ENCODE measurements around the gene TMEM150A. TPM values are rescaled to one million over a fixed set of nuclear protein-coding genes. Genes with fewer than 3 reads are reported as not detected.

The TMEM150A gene, protein sequence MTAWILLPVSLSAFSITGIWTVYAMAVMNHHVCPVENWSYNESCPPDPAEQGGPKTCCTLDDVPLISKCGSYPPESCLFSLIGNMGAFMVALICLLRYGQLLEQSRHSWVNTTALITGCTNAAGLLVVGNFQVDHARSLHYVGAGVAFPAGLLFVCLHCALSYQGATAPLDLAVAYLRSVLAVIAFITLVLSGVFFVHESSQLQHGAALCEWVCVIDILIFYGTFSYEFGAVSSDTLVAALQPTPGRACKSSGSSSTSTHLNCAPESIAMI
- total RNA-seq (10 to 100 TPM; 12.5 to 27.1 (median 18.6) TPM), polyA plus RNA-seq (10 to 100 TPM in 1 of 2 donors, 1 to 10 TPM in 1; 7.0 to 17.8 TPM)
- long read RNA-seq, donor 1, transcript TMEM150A-203 (7 exons, 1,776 nt), result minor isoform, 18 of 108 reads
- long read RNA-seq, donor 1, transcript TMEM150A-202 (8 exons, 1,518 nt), result major isoform, 38 of 108 reads
- long read RNA-seq, donor 1, transcript TMEM150A-201 (7 exons, 1,484 nt), result minor isoform, 11 of 108 reads
- long read RNA-seq, donor 1, partial matches to known transcripts, result 17 of 108 reads
- long read RNA-seq, donor 1, other reads (novel, unspliced or antisense), result 23 of 108 reads
- long read RNA-seq, donor 2, partial matches to known transcripts, result 0 of 3 reads
- long read RNA-seq, donor 2, other reads (novel, unspliced or antisense), result 0 of 3 reads
- long read RNA-seq, donor 3, transcript TMEM150A-203 (7 exons, 1,776 nt), result minor isoform, 17 of 58 reads
- long read RNA-seq, donor 3, transcript TMEM150A-202 (8 exons, 1,518 nt), result major isoform, 18 of 58 reads
- long read RNA-seq, donor 3, partial matches to known transcripts, result 5 of 58 reads
- long read RNA-seq, donor 3, other reads (novel, unspliced or antisense), result 15 of 58 reads

DNA sequence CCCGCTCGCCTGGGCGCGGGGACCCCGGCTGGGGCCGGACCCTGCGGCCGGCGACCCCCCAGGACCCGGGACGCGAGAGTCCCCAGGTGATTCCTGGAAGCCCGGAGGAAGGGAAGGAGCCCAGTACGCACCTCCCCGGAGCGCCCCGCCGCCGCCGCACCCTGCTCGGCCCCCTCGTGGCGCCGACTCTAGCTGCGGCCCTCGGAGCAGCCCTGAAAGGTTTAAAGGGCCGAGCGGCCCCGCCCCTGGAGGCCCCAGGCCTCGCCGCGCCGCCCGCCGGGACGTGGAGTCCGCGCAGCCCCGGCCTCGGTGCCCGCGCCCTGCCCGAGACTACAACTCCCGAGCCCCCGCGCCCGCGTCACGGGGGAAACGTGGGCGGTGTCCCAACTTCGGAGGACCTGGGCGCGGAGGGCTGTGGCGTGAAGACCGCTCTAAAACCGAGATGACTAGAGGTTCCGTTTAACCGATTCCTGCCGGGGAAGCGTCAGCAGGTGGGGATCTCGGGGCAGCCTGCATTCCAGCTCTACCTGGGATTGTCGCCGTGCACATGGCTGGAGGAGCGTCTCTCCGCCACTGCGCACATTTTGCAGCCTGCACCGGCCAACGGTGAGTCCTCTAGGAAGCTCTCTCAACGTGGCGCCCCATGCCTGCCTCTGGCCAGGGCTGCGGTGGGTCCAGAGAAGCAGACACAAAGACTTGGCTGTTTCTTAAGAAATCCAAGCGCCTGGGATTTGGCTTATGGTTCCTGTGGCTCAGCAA lies at the start of gene TMEM150A:
TSS of gene TMEM150A (minus strand) at position 223 of the 759 bp plus-strand sequence. CDS start 750 bp downstream, outside the sequence.
- Histone ChIP-seq H3K36me3 (no peaks in the 10 kb centered on the region), H3K27me3 (no peaks in the 10 kb centered on the region), H3K27ac (peak within 1 kb of the TSS; percentile 59 to 86), H3K9me3 (no peaks in the 10 kb centered on the region), H3K4me3 (peak within 1 kb of the TSS; percentile 79), H3K4me1 (ENCODE audit: insufficient read depth) (peaks cover 8% of the 10 kb centered on the region)
- peak; percentile 92 to 97 (median 92) for DNase-seq
- WGBS, 3 donors, result 0 to 1% (median 1%) methylated on average over 40 to 73 of the region's 73 CpGs
- TF ChIP-seq EP300 (IDR thresholded peaks at IDR 0.05), result no peak
- TF ChIP-seq, protein P1, sequence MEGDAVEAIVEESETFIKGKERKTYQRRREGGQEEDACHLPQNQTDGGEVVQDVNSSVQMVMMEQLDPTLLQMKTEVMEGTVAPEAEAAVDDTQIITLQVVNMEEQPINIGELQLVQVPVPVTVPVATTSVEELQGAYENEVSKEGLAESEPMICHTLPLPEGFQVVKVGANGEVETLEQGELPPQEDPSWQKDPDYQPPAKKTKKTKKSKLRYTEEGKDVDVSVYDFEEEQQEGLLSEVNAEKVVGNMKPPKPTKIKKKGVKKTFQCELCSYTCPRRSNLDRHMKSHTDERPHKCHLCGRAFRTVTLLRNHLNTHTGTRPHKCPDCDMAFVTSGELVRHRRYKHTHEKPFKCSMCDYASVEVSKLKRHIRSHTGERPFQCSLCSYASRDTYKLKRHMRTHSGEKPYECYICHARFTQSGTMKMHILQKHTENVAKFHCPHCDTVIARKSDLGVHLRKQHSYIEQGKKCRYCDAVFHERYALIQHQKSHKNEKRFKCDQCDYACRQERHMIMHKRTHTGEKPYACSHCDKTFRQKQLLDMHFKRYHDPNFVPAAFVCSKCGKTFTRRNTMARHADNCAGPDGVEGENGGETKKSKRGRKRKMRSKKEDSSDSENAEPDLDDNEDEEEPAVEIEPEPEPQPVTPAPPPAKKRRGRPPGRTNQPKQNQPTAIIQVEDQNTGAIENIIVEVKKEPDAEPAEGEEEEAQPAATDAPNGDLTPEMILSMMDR (IDR thresholded peaks at IDR 0.05), result peak; percentile 42 to 74 (median 69)
- TF ChIP-seq POLR2A (IDR thresholded peaks at IDR 0.05), result peak; percentile 67
- intact Hi-C loops (cut with DNase I), result no loop called here

- DNase-seq, result no peak
- 96 to 98% (median 97%) methylated on average over 2 of the region's 2 CpGs for WGBS, 3 donors
- intact Hi-C loops (cut with DNase I), result no loop called here
- Histone ChIP-seq H3K9me3 (no peaks in the 10 kb centered on the region), H3K27me3 (no peaks in the 10 kb centered on the region), H3K4me3 (no peak overlapping the region), H3K27ac (no peak overlapping the region), H3K36me3 (no peaks in the 10 kb centered on the region), H3K4me1 (ENCODE audit: insufficient read depth) (peaks cover 2% of the 10 kb centered on the region)
- TF ChIP-seq, protein P1 (IDR thresholded peaks at IDR 0.05), result no peak
- TF ChIP-seq EP300 (IDR thresholded peaks at IDR 0.05) (no peak), POLR2A (IDR thresholded peaks at IDR 0.05) (no peak)
Observed at GRCh38 chr2:85652056-85652455, 49.6 kb upstream of the TMEM150A start.

GRCh38 chr2:85651097-85651496 lies 48.6 kb upstream of the TMEM150A start:
- WGBS, 3 donors, result 73 to 78% (median 73%) methylated on average over 3 of the region's 3 CpGs
- DNase-seq, result no peak
- TF ChIP-seq EP300 (IDR thresholded peaks at IDR 0.05) (no peak), POLR2A (IDR thresholded peaks at IDR 0.05) (no peak)
- TF ChIP-seq, protein P1 (IDR thresholded peaks at IDR 0.05), result no peak
- Histone ChIP-seq H3K4me1 (ENCODE audit: insufficient read depth) (peaks cover 2% of the 10 kb centered on the region), H3K4me3 (no peak overlapping the region), H3K9me3 (no peaks in the 10 kb centered on the region), H3K27me3 (no peaks in the 10 kb centered on the region), H3K27ac (no peak overlapping the region), H3K36me3 (no peaks in the 10 kb centered on the region)
- intact Hi-C loops (cut with DNase I), result no loop called here

DNA sequence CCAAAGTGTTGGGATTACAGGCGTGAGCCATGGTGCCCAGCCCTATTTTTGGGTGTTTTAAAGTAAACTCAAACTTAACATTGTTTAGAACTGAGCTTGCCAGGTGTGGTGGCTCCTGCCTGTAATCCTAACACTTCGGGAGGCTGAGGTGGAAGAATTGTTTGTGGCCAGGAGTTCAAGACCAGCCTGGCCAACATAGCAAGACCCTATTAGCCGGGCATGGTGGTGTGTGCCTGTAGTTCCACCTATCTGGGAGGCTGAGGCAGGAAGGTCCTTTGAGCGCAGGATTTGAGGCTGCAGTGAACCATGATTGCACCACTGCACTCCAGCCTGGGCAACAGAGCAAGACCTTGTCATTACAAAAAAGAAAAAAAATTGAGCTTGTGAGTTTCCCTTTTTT lies 48.0 kb upstream of the TMEM150A start:
- H3K4me1 ChIP-seq (ENCODE audit: insufficient read depth), result peaks cover 2% of the 10 kb centered on the region
- WGBS, 3 donors, result 92 to 96% (median 96%) methylated on average over 4 of the region's 4 CpGs
- DNase-seq, result no peak
- H3K36me3 ChIP-seq, result no peaks in the 10 kb centered on the region
- no peaks in the 10 kb centered on the region for H3K27me3 ChIP-seq
- no peak overlapping the region for H3K4me3 ChIP-seq
- no peaks in the 10 kb centered on the region for H3K9me3 ChIP-seq
- TF ChIP-seq, protein P1 (IDR thresholded peaks at IDR 0.05), result no peak
- TF ChIP-seq POLR2A (IDR thresholded peaks at IDR 0.05) (no peak), EP300 (IDR thresholded peaks at IDR 0.05) (no peak)
- no peak overlapping the region for H3K27ac ChIP-seq
- intact Hi-C loops (cut with DNase I), result no loop called here
